ENCODE data around the gene TRAM2. TPM values are rescaled to one million over a fixed set of nuclear protein-coding genes. Genes with fewer than 3 reads are reported as not detected.

Gene TRAM2
- total and polyA plus RNA-seq, 9 of the 15 experiments (the other 6 are each of a cell fraction or from before 2014, with no cell fraction given): 2.6 to 13.3 (median 8.9) TPM

DNA sequence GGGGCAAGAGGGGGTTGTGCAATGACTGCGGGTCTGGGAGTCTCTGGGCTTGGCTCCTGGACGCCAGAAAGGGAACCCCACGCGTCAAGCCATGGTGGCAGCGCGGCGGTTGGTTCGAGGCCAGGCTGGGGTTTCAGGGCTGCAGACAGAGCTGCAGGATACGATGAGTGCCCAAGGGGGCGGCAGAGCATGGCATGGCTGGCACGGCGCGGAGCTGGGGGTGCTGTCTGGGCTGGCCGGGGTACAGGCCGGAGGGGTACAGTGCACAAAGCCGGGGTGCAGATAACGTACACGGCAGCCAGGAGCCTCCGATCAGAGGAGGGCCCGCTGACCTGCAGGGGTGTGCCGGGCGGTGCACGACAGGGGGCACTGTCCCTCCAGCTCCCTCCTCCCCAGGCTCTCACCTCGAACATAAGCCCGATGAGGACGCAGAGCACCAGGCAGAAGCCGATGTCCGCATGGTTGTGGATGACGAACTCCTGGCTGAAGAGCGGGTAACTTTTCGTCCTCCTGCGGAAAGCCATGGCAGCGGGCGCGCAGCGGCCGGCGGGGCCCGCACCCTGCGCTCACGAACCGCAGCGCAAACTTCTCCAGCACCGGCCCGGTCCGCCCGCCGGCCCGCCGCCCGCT lies 353 bp downstream of the TRAM2 start (continued):
- TF ChIP-seq ATF7 (IDR thresholded peaks at IDR 0.05): peak; percentile 48
- no peak for TF ChIP-seq WHSC1 (IDR thresholded peaks at IDR 0.05; ENCODE audit: low read length)
- TF ChIP-seq PRDM10 (IDR thresholded peaks at IDR 0.05; ENCODE audit: partially characterized antibody): no peak
- no peak for TF ChIP-seq EWSR1 (IDR thresholded peaks at IDR 0.05; ENCODE audit: borderline replicate concordance, low read depth, partially characterized antibody)
- no peak for TF ChIP-seq ZNF165 (CRISPR knock-in tag; IDR thresholded peaks at IDR 0.05; ENCODE audit: borderline replicate concordance)
- TF ChIP-seq BCOR (IDR thresholded peaks at IDR 0.05): peak; percentile 39; the same call in 1 of the 2 replicates
- TF ChIP-seq ZNF57 (CRISPR knock-in tag; IDR thresholded peaks at IDR 0.05): no peak
- TF ChIP-seq, protein P1, sequence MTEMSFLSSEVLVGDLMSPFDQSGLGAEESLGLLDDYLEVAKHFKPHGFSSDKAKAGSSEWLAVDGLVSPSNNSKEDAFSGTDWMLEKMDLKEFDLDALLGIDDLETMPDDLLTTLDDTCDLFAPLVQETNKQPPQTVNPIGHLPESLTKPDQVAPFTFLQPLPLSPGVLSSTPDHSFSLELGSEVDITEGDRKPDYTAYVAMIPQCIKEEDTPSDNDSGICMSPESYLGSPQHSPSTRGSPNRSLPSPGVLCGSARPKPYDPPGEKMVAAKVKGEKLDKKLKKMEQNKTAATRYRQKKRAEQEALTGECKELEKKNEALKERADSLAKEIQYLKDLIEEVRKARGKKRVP (CRISPR knock-in tag; IDR thresholded peaks at IDR 0.05): no peak
- TF ChIP-seq HNRNPLL (IDR thresholded peaks at IDR 0.05; ENCODE audit: low read depth, low read length, poor library complexity, severe bottlenecking): peak; percentile 50
- peak; percentile 93 for TF ChIP-seq ZNF263 (CRISPR knock-in tag; IDR thresholded peaks at IDR 0.05; ENCODE audit: borderline replicate concordance)
- peak; percentile 29; the same call in 1 of the 2 replicates for TF ChIP-seq MYC (IDR thresholded peaks at IDR 0.05; ENCODE audit: low read depth, low read length)
- no peak for TF ChIP-seq MYC (CRISPR knock-in tag; IDR thresholded peaks at IDR 0.05; ENCODE audit: borderline replicate concordance, low read depth)
- TF ChIP-seq PHF21A (IDR thresholded peaks at IDR 0.05; ENCODE audit: borderline replicate concordance, low read depth): no peak
- peak; percentile 44 for TF ChIP-seq HMGN3 (IDR thresholded peaks at IDR 0.05; ENCODE audit: borderline replicate concordance, extremely low read depth, insufficient read length, low read depth, low read length)
- TF ChIP-seq ZNF140 (CRISPR knock-in tag; IDR thresholded peaks at IDR 0.05): no peak
- no peak for TF ChIP-seq TCFL5 (CRISPR knock-in tag; conservative IDR thresholded peaks at IDR 0.05)
- TF ChIP-seq ZNF408 (CRISPR knock-in tag; IDR thresholded peaks at IDR 0.05; ENCODE audit: low read depth): no peak
- TF ChIP-seq, protein P2, sequence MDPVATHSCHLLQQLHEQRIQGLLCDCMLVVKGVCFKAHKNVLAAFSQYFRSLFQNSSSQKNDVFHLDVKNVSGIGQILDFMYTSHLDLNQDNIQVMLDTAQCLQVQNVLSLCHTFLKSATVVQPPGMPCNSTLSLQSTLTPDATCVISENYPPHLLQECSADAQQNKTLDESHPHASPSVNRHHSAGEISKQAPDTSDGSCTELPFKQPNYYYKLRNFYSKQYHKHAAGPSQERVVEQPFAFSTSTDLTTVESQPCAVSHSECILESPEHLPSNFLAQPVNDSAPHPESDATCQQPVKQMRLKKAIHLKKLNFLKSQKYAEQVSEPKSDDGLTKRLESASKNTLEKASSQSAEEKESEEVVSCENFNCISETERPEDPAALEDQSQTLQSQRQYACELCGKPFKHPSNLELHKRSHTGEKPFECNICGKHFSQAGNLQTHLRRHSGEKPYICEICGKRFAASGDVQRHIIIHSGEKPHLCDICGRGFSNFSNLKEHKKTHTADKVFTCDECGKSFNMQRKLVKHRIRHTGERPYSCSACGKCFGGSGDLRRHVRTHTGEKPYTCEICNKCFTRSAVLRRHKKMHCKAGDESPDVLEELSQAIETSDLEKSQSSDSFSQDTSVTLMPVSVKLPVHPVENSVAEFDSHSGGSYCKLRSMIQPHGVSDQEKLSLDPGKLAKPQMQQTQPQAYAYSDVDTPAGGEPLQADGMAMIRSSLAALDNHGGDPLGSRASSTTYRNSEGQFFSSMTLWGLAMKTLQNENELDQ (CRISPR knock-in tag; IDR thresholded peaks at IDR 0.05; ENCODE audit: borderline replicate concordance): no peak
- TF ChIP-seq MLLT1 (IDR thresholded peaks at IDR 0.05): no peak
